Left renal cortex interstitium (tissue), 4 donors: ENCODE results near the gene OR10T2. TPM values are rescaled to one million over a fixed set of nuclear protein-coding genes. Genes with fewer than 3 reads are reported as not detected.
"Not testable (repeated sequence)": the region's sequence is repeated elsewhere in the genome, so short reads cannot be mapped to it uniquely, and the experiment has no call there.

Experiments used
- DNase-seq, 4 donors: peaks; one replicate each; pipeline ENCODE4 v3.0.0-alpha.2; 2013; ENCODE audit warnings: low read depth in 4 of 4, low spot score in 2 of 4, missing footprints in 1 of 4
- polyA plus RNA-seq, 4 donors: library from polyadenylated mRNA; unstranded; fragments of 120-200 nt; gene quantifications; one replicate each; pipeline ENCODE4 v1.2.1, GENCODE V29; 2013; ENCODE audit not compliant: insufficient read length in 4 of 4

The OR10T2 gene
- polyA plus RNA-seq, 4 donors, result not detected

DNA sequence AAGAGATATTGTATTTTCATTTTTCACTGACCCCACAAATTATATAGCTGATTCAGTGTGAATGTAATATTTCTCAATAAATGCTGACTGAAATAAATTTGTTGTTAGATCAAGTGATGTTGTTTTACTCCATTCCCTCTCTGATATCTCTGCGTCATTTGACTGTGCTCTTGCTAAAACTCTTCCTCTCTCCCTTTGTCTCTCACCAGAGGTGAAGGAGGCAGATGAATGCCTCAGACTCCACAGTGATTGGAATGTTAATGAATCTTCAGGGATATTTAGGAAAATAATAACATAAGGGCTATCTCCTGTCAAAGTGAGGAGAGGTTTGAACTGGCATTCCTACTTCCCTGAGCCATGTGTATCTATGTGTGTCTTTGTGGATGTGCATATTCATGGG, 41.8 kb downstream of the OR10T2 start:
- DNase-seq, result no peak

GRCh38 chr1:158356616-158357015, 42.6 kb downstream of the OR10T2 start:
- DNase-seq, result no peak

GRCh38 chr1:158355773-158356285, 43.4 kb downstream of the OR10T2 start:
- DNase-seq, result no peak

GRCh38 chr1:158354255-158354654, 45.0 kb downstream of the OR10T2 start:
- DNase-seq, result no peak

GRCh38 chr1:158353303-158354075, 45.8 kb downstream of the OR10T2 start, which contains the start of gene CD1E:
Gene CD1E (plus strand): TSS chr1:158353894. CDS start chr1:158353989, 95 bp downstream.
- DNase-seq, result no peak

DNA sequence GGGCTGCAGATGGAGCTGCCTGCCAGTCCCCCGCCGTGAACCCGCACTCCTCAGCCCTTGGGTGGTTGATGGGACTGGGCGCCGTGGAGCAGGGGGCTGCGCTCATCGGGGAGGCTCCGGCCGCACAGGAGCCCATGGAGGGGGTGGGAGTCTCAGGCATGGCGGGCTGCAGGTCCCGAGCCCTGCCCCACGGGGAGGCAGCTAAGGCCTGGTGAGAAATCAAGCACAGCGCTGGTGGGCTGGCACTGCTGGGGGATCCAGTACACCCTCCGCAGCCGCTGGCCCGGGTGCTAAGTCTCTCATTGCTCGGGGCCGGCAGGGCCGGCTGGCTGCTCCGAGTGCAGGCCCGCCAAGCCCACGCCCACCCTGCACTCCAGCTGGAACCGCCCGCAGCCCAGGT, 50.3 kb downstream of the OR10T2 start:
- not testable (repeated sequence) for DNase-seq

Other genes with a start within 250 kb of the OR10T2 start
- gene CD1D, start 218.6 kb downstream of the OR10T2 start, polyA plus RNA-seq, result 1 to 10 TPM; 5.4 to 7.6 (median 6.0) TPM
- gene CD1A, start 145.0 kb downstream of the OR10T2 start, polyA plus RNA-seq, result not detected
- gene CD1C, start 109.5 kb downstream of the OR10T2 start, polyA plus RNA-seq, result 1 to 10 TPM in 3 of 4 donors, under 1 TPM in 1; 0.90 to 1.8 (median 1.2) TPM
- gene CD1B, start 67.9 kb downstream of the OR10T2 start, polyA plus RNA-seq, result not detected
- under 1 TPM in 1 of 4 donors, not detected in 3; 0.13 TPM for gene CD1E, start 45.6 kb downstream of the OR10T2 start, polyA plus RNA-seq
- under 1 TPM in 1 of 4 donors, not detected in 3; 0.05 TPM for gene OR10K2, start 26.8 kb upstream of the OR10T2 start, polyA plus RNA-seq
- gene OR10K1, start 62.4 kb upstream of the OR10T2 start, polyA plus RNA-seq, result under 1 TPM in 1 of 4 donors, not detected in 3; 0.05 TPM
- not detected for gene OR10R2, start 72.8 kb upstream of the OR10T2 start, polyA plus RNA-seq
- gene OR6Y1, start 154.9 kb upstream of the OR10T2 start, polyA plus RNA-seq, result not detected
- not detected for gene OR6P1, start 171.1 kb upstream of the OR10T2 start, polyA plus RNA-seq
- gene OR10X1, start 180.4 kb upstream of the OR10T2 start, polyA plus RNA-seq, result not detected
- gene OR10Z1, start 205.8 kb upstream of the OR10T2 start, polyA plus RNA-seq, result under 1 TPM; 0.05 to 0.10 (median 0.06) TPM